ENCODE data around the gene THRB. TPM values are rescaled to one million over a fixed set of nuclear protein-coding genes. Genes with fewer than 3 reads are reported as not detected.

THRB gene
- total and polyA plus RNA-seq, 2 experiments from 2014 or later = 26.8 to 60.0 TPM

GRCh38 chr3:24242012-24242698 lies 252.5 kb downstream of the THRB start:
- Histone ChIP-seq H3K4me3 (no peak overlapping the region), H3K27me3 (no peaks in the 10 kb centered on the region), H3K9me2 (replicated peaks; ENCODE audit: insufficient read depth) (no peaks in the 10 kb centered on the region), H2AFZ (no peak overlapping the region), H3K27ac (peak overlapping the region; percentile 29), H3K4me1 (ENCODE audit: insufficient read depth) (peaks cover 14% of the 10 kb centered on the region), H4K20me1 (ENCODE audit: insufficient read depth, poor library complexity, severe bottlenecking) (no peaks in the 10 kb centered on the region), H3K79me2 (no peaks in the 10 kb centered on the region), H3K9me3 (ENCODE audit: low read depth) (no peaks in the 10 kb centered on the region), H3K4me2 (no peak overlapping the region), H3K36me3 (replicated peaks; ENCODE audit: insufficient read depth, low read depth) (no peaks in the 10 kb centered on the region)
- WGBS (ENCODE audit: low lambda C conversion rate, missing lambda C conversion rate) = 53% methylated on average over 6 of the region's 6 CpGs
- no peak for TF ChIP-seq CTCF (IDR thresholded peaks at IDR 0.05; ENCODE audit: poor library complexity)
- TF ChIP-seq EZH2 (IDR thresholded peaks at IDR 0.05; ENCODE audit: borderline replicate concordance) = no peak
- TF ChIP-seq EZH2phosphoT487 (IDR thresholded peaks at IDR 0.05; ENCODE audit: low read depth, severe bottlenecking, unreplicated experiment) = no peak
- DNase-seq (ENCODE audit: low spot score) = no peak

GRCh38 chr3:24240306-24240705 lies 254.3 kb downstream of the THRB start:
- no peak for DNase-seq (ENCODE audit: low spot score)
- Histone ChIP-seq H3K27ac (no peak overlapping the region), H3K27me3 (no peaks in the 10 kb centered on the region), H3K9me2 (replicated peaks; ENCODE audit: insufficient read depth) (no peaks in the 10 kb centered on the region), H3K4me1 (ENCODE audit: insufficient read depth) (peaks cover 14% of the 10 kb centered on the region), H3K36me3 (replicated peaks; ENCODE audit: insufficient read depth, low read depth) (no peaks in the 10 kb centered on the region), H3K4me3 (no peak overlapping the region), H3K4me2 (no peak overlapping the region), H2AFZ (no peak overlapping the region), H3K9me3 (ENCODE audit: low read depth) (no peaks in the 10 kb centered on the region), H4K20me1 (ENCODE audit: insufficient read depth, poor library complexity, severe bottlenecking) (no peaks in the 10 kb centered on the region), H3K79me2 (no peaks in the 10 kb centered on the region)
- WGBS (ENCODE audit: low lambda C conversion rate, missing lambda C conversion rate) = 94% methylated on average over 6 of the region's 6 CpGs
- no peak for TF ChIP-seq CTCF (IDR thresholded peaks at IDR 0.05; ENCODE audit: poor library complexity)
- no peak for TF ChIP-seq EZH2phosphoT487 (IDR thresholded peaks at IDR 0.05; ENCODE audit: low read depth, severe bottlenecking, unreplicated experiment)
- TF ChIP-seq EZH2 (IDR thresholded peaks at IDR 0.05; ENCODE audit: borderline replicate concordance) = no peak

- H3K9me3 ChIP-seq (ENCODE audit: low read depth) = no peaks in the 10 kb centered on the region
- no peak overlapping the region for H3K4me3 ChIP-seq
- H3K9me2 ChIP-seq (replicated peaks; ENCODE audit: insufficient read depth) = no peaks in the 10 kb centered on the region
- H3K36me3 ChIP-seq (replicated peaks; ENCODE audit: insufficient read depth, low read depth) = no peaks in the 10 kb centered on the region
- H3K4me2 ChIP-seq = no peak overlapping the region
- DNase-seq (ENCODE audit: low spot score) = peak; percentile 80
- no peaks in the 10 kb centered on the region for H3K27me3 ChIP-seq
- TF ChIP-seq EZH2phosphoT487 (IDR thresholded peaks at IDR 0.05; ENCODE audit: low read depth, severe bottlenecking, unreplicated experiment) (no peak), CTCF (IDR thresholded peaks at IDR 0.05; ENCODE audit: poor library complexity) (peak; percentile 76)
- no peaks in the 10 kb centered on the region for H4K20me1 ChIP-seq (ENCODE audit: insufficient read depth, poor library complexity, severe bottlenecking)
- no peak overlapping the region for H2AFZ ChIP-seq
- WGBS (ENCODE audit: low lambda C conversion rate, missing lambda C conversion rate) = 19% methylated on average over 4 of the region's 4 CpGs
- peaks cover 2% of the 10 kb centered on the region for H3K79me2 ChIP-seq
- peak overlapping the region; percentile 51 for H3K27ac ChIP-seq
- peaks cover 14% of the 10 kb centered on the region for H3K4me1 ChIP-seq (ENCODE audit: insufficient read depth)
Measured at GRCh38 chr3:24237971-24238706, 256.5 kb downstream of the THRB start.
